ENCODE measurements around the gene FHIT.
"Not testable (repeated sequence)": the region's sequence is repeated elsewhere in the genome, so short reads cannot be mapped to it uniquely, and the experiment has no call there.

The FHIT gene

DNA sequence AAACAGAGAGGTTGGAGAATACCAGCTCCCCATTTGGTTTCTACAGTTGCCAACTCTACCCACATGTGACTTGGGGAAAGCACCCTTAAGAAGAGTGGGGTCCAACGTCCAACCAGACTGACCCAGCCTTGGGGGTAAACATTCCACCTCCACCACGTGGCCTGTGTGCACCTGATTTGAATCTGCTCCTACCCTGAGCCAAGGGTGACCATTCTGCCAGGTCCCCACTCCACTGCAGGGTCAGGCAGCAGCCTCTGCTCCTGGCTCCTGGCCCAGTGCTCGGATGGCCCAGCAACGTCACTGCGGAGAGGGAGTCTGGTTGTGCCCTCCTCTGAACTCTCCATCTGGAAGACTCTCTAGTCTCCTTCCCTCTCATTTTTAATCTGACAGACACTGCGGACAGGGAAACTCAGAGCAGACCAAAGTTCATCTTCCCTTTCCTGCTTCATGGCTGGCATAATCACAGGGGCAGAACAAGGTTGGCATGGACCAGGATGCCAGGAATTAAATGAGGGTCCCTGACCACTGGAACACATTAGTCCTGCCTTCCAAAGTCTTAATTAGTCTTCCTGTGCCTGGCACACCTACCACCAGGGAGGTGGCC lies 29.4 kb downstream of the FHIT start:
- TF ChIP-seq, protein P1, sequence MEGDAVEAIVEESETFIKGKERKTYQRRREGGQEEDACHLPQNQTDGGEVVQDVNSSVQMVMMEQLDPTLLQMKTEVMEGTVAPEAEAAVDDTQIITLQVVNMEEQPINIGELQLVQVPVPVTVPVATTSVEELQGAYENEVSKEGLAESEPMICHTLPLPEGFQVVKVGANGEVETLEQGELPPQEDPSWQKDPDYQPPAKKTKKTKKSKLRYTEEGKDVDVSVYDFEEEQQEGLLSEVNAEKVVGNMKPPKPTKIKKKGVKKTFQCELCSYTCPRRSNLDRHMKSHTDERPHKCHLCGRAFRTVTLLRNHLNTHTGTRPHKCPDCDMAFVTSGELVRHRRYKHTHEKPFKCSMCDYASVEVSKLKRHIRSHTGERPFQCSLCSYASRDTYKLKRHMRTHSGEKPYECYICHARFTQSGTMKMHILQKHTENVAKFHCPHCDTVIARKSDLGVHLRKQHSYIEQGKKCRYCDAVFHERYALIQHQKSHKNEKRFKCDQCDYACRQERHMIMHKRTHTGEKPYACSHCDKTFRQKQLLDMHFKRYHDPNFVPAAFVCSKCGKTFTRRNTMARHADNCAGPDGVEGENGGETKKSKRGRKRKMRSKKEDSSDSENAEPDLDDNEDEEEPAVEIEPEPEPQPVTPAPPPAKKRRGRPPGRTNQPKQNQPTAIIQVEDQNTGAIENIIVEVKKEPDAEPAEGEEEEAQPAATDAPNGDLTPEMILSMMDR (conservative IDR thresholded peaks at IDR 0.05; ENCODE audit: low read depth, low read length), result no peak
- H3K4me3 ChIP-seq (ENCODE audit: low read length), result no peak overlapping the region
- no peak for DNase-seq (ENCODE audit: low read depth)

DNA sequence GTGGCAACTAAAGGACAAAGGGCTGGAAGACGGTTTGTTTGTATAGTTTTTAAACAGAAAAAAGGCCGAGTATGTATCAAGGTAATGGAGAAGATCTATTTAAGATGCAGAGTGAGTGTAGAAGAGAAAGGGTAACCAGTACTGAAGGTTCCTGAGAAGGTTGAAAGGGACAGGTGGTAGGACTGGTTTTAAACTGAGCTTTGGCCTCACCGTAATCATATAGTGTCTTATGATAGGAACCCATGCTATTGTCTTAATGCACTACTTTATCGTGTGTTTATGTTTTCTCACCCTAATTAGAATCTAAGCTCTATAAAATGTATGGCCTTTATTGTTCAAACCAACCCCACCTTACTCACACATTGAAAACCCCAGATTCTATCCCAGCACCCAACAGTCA lies 32.7 kb downstream of the FHIT start:
- TF ChIP-seq, protein P1 (conservative IDR thresholded peaks at IDR 0.05; ENCODE audit: low read depth, low read length), result no peak
- no peak for DNase-seq (ENCODE audit: low read depth)
- H3K4me3 ChIP-seq (ENCODE audit: low read length), result no peak overlapping the region

DNA sequence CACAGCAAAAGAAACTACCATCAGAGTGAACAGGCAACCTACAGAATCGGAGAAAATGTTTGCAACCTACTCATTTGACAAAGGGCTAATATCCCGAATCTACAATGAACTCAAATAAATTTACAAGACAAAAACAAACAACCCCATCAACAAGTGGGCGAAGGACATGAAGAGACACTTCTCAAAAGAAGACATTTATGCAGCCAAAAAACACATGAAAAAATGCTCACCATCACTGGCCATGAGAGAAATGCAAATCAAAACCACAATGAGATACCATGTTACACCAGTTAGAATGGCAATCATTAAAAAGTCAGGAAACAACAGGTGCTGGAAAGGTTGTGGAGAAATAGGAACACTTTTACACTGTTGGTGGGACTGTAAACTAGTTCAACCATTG lies 35.1 kb downstream of the FHIT start:
- DNase-seq (ENCODE audit: low read depth); H3K4me3 ChIP-seq (ENCODE audit: low read length): not testable (repeated sequence)

DNA sequence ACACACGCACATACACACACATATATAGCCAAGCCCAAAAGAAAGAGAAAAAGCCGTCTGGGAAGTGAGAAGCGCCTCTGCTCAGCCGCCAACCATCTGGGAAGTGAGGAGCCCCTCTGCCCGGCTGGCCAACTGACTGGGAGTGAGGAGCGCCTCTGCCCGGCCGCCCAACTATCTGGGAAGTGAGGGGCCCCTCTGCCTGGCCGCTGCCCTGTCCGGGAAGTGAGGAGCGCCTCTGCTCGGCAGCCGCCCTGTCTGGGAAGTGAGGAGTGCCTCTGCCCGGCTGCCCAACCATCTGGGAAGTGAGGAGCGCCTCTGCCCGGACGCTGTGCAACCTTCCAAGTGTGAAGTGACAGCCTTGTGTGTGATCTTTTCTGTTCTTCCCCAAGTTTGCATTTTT lies 49.2 kb downstream of the FHIT start:
- H3K4me3 ChIP-seq (ENCODE audit: low read length), result no peak overlapping the region
- TF ChIP-seq, protein P1 (conservative IDR thresholded peaks at IDR 0.05; ENCODE audit: low read depth, low read length), result no peak
- no peak for DNase-seq (ENCODE audit: low read depth)

DNA sequence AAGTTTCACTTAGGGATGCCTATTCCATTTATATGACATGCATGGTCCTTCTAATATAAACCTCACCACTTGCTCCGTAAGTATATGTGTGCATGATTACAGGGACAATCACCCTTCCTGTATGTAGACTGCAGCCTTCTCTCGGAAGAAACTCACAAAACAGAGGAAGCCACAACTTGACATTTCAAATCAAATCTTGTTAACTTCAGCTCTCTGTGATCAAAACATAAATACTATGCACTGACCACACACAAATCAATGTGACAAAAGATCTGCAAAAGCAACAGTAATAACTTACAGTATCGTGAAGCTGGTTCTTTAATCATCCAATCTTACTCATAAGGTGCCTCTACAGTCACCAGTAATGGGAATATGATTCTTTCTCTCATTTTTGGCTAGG lies 50.2 kb downstream of the FHIT start:
- TF ChIP-seq, protein P1 (conservative IDR thresholded peaks at IDR 0.05; ENCODE audit: low read depth, low read length), result no peak
- DNase-seq (ENCODE audit: low read depth), result no peak
- no peak overlapping the region for H3K4me3 ChIP-seq (ENCODE audit: low read length)

GRCh38 chr3:61200270-61200669 lies 51.0 kb downstream of the FHIT start:
- TF ChIP-seq, protein P1 (conservative IDR thresholded peaks at IDR 0.05; ENCODE audit: low read depth, low read length), result no peak
- no peak for DNase-seq (ENCODE audit: low read depth)
- no peak overlapping the region for H3K4me3 ChIP-seq (ENCODE audit: low read length)

GRCh38 chr3:61199843-61200242 lies 51.4 kb downstream of the FHIT start:
- no peak for DNase-seq (ENCODE audit: low read depth)
- no peak overlapping the region for H3K4me3 ChIP-seq (ENCODE audit: low read length)
- TF ChIP-seq, protein P1 (conservative IDR thresholded peaks at IDR 0.05; ENCODE audit: low read depth, low read length), result no peak
